ENCODE data around the gene EZH1.
A peak's percentile ranks its signal among the peaks of the same experiment; 100 is the strongest.

EZH1 gene

DNA sequence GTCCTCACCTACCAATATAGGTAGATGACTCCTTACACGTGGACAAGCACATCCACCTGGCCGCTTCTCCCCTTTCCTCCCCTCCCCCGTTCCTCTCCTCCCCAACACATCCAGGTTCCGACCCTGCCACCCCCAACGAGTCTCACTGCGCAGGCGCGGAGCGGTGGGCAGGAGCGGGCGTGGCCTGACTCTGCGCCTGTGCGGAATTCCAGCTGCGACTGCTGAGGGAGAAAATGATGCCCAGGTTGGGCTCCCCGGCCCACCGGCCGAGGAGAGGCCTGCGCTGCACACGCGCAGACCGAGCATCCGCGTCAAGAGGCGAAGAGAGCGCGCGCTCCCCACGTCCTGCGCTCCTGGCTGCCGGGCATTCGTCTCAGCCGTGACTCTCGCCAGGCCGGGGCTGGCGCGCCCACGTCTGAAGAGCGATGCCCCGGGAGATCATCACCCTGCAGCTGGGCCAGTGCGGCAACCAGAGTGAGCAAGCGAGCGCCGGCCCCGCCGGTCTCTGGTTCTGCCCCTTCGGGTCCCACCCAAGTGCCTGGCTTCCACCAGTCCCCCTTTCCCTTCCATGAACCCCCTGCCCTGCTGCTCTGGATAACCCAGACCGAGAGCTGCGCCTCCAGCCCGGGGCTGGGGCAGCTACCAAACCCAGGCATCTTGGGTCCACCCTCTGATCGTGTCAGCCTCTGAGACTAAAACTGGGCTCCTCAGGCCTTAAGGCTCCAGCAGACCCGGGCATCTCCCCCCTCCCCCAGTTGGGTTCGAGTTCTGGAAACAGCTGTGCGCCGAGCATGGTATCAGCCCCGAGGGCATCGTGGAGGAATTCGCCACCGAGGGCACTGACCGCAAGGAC is 85.5 kb downstream of the EZH1 start, which contains the start of gene TUBG2:
TSS of gene TUBG2 (plus strand) at position 206 of the 853 bp plus-strand sequence. CDS start at position 426, 220 bp downstream.
- Histone ChIP-seq H3K9me3 (ENCODE audit: control insufficient read depth, insufficient read depth, low read depth, low read length) (no peaks in the 10 kb centered on the region), H3K4me3 (ENCODE audit: low read depth, low read length) (peak within 1 kb of the TSS; percentile 77), H3K9ac (ENCODE audit: low read length) (peak within 1 kb of the TSS; percentile 77), H3K36me3 (ENCODE audit: control insufficient read depth, insufficient read depth, low read length) (peaks cover 31% of the 10 kb centered on the region), H3K27me3 (ENCODE audit: control insufficient read depth, insufficient read depth, low read length) (no peaks in the 10 kb centered on the region), H3K4me1 (ENCODE audit: control insufficient read depth, insufficient read depth, low read length) (peaks cover 17% of the 10 kb centered on the region), H3K27ac (ENCODE audit: low read depth, low read length) (no peak within 1 kb of the TSS)

DNA sequence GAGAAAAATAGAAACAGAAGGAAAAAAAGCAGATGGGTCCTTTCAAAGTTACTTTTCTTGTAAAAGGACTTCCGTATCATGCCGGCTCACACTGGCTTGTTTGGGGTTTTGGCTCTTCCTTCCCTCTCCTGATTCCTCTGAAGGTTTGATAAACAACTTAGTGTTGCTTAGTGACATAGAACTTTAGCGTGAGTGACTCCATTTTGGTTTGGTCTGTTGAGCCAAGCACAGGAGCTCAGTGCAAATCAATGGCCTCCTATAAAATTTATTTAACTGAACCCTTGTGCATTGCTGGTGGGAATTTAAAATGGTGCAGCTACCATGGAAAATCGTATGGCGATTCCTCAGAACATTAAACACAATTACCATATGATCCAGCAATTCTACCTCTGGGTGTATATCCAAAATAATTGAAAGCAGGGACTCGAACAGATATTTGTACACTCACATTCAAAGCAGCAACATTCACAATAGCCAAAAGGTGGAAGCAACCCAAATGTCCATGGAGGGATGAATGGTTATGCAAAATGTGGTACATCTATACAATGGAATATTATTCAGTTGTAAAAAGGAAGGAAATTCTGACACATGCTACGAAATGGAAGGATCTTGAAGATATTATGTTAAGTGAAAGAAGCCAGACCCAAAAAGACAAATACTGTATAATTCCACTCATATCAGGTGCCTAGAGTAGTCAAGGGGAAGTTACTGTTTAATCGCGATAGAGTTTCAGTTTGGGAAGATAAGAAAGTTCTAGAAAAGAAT is 86.8 kb downstream of the EZH1 start:
- no peak overlapping the region for H3K9ac ChIP-seq (ENCODE audit: low read length)
- no peaks in the 10 kb centered on the region for H3K27me3 ChIP-seq (ENCODE audit: control insufficient read depth, insufficient read depth, low read length)
- no peak overlapping the region for H3K4me3 ChIP-seq (ENCODE audit: low read depth, low read length)
- peaks cover 17% of the 10 kb centered on the region for H3K4me1 ChIP-seq (ENCODE audit: control insufficient read depth, insufficient read depth, low read length)
- H3K9me3 ChIP-seq (ENCODE audit: control insufficient read depth, insufficient read depth, low read depth, low read length), result no peaks in the 10 kb centered on the region
- H3K27ac ChIP-seq (ENCODE audit: low read depth, low read length), result no peak overlapping the region
- peaks cover 21% of the 10 kb centered on the region for H3K36me3 ChIP-seq (ENCODE audit: control insufficient read depth, insufficient read depth, low read length)

DNA sequence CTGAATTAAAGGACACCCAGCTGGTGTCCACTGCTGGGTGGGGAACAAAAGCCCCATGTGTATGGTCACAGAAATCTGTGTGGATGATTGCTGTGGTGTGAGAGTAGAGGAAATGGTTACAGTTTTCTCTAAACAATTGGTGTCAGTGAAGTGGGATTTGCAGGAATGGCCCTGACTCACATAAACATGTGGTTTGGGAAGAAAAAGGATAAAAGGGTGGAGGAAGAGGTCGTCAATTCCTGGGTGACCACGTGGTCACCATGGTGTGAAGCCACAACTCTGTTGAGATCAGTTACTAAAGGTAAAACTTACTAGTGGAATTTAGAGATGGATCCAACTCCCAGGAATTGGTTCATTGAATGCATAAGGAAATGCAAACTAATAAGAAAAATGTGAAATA is 89.3 kb downstream of the EZH1 start:
- Histone ChIP-seq H3K9me3 (ENCODE audit: control insufficient read depth, insufficient read depth, low read depth, low read length) (no peaks in the 10 kb centered on the region), H3K4me1 (ENCODE audit: control insufficient read depth, insufficient read depth, low read length) (peaks cover 12% of the 10 kb centered on the region), H3K36me3 (ENCODE audit: control insufficient read depth, insufficient read depth, low read length) (no peaks in the 10 kb centered on the region; the same call in 1 of the 2 replicates), H3K27me3 (ENCODE audit: control insufficient read depth, insufficient read depth, low read length) (no peaks in the 10 kb centered on the region), H3K9ac (ENCODE audit: low read length) (no peak overlapping the region), H3K4me3 (ENCODE audit: low read depth, low read length) (no peak overlapping the region), H3K27ac (ENCODE audit: low read depth, low read length) (no peak overlapping the region)

DNA sequence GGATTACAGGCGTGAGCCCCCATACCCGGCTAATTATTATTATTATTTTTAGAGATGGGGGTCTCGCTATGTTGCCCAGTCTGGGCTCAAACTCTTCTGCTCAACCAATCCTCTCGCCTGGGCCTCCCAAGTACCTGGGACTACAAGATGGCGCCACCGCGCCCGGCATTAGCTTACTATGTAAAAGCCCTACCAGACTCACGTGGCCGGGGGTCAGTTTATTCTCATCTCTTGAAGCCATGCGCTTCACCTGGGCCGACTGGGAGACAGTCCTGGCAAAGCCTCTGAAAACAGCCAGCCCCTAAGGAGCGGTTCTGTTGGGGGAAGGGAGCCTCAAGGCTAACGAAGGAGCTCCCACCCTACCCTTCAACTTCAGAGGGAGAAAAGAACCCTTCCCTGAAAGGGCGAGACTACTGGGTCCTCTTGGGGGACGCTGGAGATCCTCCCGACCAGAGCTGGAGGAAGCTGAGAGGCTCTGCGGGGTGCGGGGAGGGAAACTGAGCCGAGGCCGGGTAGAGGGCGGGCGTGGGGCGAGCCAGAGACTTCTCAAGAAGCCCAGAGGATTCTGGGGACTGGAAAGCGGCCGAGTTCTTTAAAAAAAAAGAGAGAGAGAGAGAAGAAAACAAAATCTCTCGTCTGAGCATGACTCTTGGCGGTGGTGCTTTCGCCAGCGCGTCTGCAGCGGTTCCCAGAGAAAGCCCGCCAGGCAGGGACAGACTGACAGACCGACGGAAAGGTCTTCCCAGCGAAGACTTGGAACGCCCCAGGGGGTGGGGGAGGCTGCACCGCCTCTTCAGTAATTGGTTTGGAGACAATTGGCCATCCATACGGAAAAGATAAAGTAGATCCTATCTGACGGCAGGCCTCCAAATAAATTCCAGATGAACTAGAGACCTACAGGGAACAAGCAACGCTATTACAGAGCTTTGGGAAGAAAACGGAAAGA is 91.4 kb downstream of the EZH1 start:
- Histone ChIP-seq H3K4me1 (ENCODE audit: control insufficient read depth, insufficient read depth, low read length) (peaks cover 4% of the 10 kb centered on the region; the same call in 1 of the 2 replicates), H3K9ac (ENCODE audit: low read length) (peak overlapping the region; percentile 55), H3K4me3 (ENCODE audit: low read depth, low read length) (peak overlapping the region; percentile 31), H3K27ac (ENCODE audit: low read depth, low read length) (no peak overlapping the region; the same call in 1 of the 2 replicates), H3K27me3 (ENCODE audit: control insufficient read depth, insufficient read depth, low read length) (no peaks in the 10 kb centered on the region), H3K36me3 (ENCODE audit: control insufficient read depth, insufficient read depth, low read length) (no peaks in the 10 kb centered on the region), H3K9me3 (ENCODE audit: control insufficient read depth, insufficient read depth, low read depth, low read length) (no peaks in the 10 kb centered on the region)

DNA sequence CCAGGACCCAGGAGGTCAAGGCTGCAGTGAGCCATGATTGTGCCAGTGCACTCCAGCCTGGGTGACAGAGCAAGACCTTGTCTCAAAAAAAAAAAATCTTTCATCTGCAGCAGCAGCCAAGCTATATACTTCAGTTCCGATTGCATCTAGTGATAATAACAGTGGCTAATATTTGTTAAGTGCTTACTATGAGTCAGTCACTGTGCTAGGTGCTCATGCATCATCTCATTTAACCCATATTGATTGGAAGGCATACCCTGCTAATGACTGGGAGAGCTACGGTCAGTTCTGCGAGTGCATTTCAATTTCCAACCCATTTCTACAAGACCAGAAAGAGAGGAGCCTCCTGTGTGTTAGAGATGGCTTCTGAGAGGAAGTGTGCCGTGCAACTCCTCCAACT is 93.4 kb downstream of the EZH1 start:
- no peaks in the 10 kb centered on the region for H3K27me3 ChIP-seq (ENCODE audit: control insufficient read depth, insufficient read depth, low read length)
- H3K36me3 ChIP-seq (ENCODE audit: control insufficient read depth, insufficient read depth, low read length), result no peaks in the 10 kb centered on the region
- no peak overlapping the region for H3K9ac ChIP-seq (ENCODE audit: low read length)
- H3K4me3 ChIP-seq (ENCODE audit: low read depth, low read length), result no peak overlapping the region
- no peak overlapping the region for H3K27ac ChIP-seq (ENCODE audit: low read depth, low read length)
- H3K9me3 ChIP-seq (ENCODE audit: control insufficient read depth, insufficient read depth, low read depth, low read length), result no peaks in the 10 kb centered on the region
- peaks cover 4% of the 10 kb centered on the region; the same call in 1 of the 2 replicates for H3K4me1 ChIP-seq (ENCODE audit: control insufficient read depth, insufficient read depth, low read length)

All from HUES6 (cell line).